Measurements from ENCODE around the gene RHBDL3. TPM values are rescaled to one million over a fixed set of nuclear protein-coding genes. Genes with fewer than 3 reads are reported as not detected.
A peak's percentile ranks its signal among the peaks of the same experiment; 100 is the strongest.
"Not testable (repeated sequence)": the region's sequence is repeated elsewhere in the genome, so short reads cannot be mapped to it uniquely, and the experiment has no call there.

RHBDL3 gene
- polyA plus RNA-seq, 4 donors = 1.5 to 1.8 (median 1.5) TPM

DNA sequence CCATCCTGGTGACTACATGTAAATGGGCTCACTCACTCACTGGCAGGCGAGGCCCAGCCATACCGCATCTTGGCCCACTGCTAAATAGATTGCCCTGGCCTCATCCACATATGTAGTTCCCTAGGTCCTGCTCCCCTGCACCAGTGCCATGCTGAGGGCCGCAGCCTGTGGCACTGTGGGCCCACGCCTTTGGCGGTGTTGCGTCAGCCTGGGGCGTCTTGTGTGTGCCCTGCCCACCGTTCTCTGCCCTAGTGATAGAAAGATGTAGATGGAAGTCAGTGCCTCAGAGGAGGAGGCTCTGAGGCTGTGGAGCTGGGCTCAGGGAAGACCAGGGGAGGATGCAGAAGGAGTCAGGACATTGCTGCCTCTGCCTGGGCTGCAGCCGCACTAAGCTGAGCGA, 57.4 kb downstream of the RHBDL3 start:
- no peak for DNase-seq (ENCODE audit: low read depth in 4 of 4, low spot score in 3 of 4)

DNA sequence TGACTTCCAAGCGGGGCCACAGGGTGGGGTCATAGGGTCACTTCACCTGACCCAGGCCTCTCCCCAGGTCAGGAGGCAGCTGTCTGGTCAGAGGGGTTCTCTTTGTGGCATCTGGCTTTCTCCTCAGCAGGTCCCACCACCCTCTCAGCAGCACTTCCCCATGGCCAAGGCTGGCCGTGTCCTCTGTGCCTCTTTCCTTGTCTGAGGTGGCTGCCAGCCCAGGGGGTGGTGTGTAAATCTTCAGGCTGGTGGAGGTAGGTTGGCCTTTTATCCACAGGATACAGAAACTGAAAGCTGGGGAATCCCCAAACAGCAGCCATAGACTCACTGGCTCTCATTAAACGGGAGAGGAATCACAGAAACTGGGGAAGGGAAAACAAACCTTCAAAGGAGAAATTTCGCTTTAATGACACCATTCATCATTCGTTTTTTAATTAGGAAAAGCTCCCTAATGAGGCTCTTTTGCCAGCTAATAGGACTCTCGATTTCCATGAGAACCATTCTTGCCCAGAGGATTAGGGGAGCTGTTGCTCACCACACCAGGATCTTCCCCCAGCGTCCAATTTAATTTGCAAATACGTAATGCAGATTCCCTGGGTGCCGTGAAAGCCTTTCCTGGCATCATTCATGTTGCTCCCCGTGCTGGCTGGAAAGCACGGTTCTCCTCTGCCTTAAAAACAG, 58.3 kb downstream of the RHBDL3 start:
- no peak for DNase-seq (ENCODE audit: low read depth in 4 of 4, low spot score in 3 of 4)

DNA sequence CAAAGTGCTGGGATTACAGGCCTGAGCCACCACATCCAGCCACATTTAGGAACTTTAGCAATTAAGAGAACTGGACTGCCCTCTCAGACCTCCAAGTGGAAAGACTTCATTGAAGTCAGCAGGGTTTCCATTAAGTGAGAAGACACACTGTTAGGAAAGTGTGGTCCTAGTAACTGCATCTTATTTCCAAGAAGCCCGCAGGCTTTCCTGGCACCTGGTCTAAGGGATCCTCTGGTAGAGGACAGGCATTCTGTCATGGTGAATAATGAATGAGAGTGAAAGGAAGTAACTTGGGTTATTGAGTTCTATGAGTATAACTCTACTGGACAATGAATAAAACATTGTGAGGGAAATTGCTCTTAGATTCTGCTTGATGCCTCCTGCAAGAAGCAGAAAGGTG, 62.3 kb downstream of the RHBDL3 start:
- DNase-seq (ENCODE audit: low read depth in 4 of 4, low spot score in 3 of 4) = no peak

DNA sequence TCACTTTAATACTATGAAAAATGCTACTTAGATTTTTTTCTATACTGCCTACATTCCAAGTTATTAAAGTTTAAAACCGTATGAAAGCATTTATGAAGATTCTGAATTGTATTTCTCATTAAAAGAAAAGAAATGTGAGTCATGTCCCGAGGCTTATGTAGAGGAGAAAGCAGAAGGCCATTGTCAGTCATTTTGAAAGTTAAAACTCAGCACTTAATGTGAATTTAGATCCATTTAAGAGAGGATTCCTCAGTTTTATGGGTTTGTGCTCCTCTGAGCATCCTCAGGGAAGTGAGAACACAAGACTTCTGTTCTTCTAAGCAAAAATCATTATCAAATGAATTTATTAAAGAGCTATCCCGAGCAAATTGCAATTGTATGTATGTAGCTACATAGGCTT, 64.5 kb downstream of the RHBDL3 start:
- DNase-seq (ENCODE audit: low read depth in 4 of 4, low spot score in 3 of 4) = no peak

DNA sequence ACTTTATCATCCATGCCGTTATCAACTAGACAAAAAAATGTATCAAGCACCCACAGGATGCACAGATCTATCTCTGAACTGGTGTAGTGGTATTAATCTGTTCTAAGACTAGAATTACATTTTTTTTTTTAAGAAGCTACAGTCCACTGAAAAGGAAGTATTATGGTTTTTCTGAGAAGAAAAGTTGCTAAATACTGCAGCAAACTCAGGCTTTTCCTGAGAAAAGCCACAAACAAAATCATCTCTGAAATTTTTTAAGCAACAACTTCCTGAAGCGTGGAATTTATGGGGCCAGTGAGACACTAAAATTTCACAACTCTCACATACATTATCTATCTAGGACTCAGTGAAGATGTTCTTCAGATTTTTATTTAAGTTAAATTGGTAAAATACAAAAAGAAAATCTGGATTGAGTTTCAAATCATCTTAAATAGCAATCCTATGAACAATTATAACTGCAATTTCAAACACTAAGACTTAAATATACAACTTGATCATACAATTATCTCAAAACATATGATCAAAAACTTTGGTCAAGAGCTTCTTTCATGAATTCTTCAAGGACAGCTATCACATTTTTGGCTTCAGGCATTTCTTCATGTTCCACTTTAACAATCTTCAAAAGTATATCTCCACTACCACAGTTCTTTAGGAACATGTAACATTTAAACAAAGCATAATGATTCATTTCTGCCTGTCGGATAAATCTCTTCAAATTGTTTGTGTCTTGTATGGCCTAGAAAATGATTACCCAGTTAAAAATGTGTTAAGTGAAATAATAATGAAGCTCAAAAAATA, 65.8 kb downstream of the RHBDL3 start:
- no peak for DNase-seq (ENCODE audit: low read depth in 4 of 4, low spot score in 3 of 4)

DNA sequence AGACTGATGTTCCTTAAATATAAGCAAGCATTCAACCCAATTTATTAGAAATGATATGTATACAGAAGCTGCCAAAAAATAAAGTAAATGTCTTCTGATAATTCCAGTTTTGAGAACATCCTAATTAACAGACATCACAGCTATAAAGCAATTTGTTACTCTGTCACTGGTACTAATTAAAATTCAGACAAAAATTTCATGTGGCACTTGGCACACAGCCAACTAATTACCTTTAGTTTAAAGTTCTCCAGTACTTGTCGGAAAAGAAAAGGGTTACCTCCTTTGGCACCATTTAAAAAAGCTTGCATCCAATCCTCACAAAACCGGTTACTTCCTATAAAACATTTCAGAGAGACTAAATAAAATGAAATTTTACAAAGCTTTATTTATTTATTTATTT, 67.6 kb downstream of the RHBDL3 start:
- DNase-seq (ENCODE audit: low read depth in 4 of 4, low spot score in 3 of 4) = no peak

DNA sequence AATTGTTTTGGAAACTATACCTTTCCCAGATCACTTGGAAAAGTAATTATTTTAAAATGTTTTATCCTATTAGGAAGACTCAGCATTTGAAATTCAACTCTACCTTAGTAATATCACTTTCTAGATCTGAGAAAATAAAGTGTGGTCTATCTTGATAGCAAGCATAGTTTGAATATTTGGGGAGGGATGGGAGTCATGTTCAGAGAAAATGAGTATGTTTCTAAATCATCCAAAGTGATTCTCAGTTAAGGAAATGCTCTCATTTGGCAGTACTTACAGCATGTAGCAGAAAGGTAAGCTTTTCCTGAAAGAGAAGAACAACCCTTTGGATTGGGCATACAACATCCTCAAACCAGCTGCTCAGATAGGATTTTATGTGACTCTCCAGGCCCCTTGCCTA, 69.4 kb downstream of the RHBDL3 start:
- no peak for DNase-seq (ENCODE audit: low read depth in 4 of 4, low spot score in 3 of 4)

DNA sequence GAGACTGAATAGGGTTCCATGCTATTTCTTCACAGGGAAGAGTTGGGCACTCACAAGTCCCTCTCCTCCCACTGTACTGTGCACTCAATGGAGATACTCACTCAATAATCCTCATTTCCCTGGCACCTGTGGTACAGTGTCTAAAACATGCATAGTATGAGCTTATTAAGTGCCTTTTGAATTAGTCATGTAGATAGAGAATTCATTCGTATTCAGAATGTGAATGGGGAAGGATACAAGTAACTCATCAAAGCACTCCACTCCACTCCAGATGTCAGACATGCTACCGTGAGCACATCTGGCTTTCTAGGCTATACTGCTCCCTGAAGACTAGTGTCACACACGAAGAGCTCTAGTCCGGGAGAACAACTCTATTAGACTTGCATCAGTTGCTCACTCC, 70.1 kb downstream of the RHBDL3 start:
- DNase-seq (ENCODE audit: low read depth in 4 of 4, low spot score in 3 of 4) = no peak

DNA sequence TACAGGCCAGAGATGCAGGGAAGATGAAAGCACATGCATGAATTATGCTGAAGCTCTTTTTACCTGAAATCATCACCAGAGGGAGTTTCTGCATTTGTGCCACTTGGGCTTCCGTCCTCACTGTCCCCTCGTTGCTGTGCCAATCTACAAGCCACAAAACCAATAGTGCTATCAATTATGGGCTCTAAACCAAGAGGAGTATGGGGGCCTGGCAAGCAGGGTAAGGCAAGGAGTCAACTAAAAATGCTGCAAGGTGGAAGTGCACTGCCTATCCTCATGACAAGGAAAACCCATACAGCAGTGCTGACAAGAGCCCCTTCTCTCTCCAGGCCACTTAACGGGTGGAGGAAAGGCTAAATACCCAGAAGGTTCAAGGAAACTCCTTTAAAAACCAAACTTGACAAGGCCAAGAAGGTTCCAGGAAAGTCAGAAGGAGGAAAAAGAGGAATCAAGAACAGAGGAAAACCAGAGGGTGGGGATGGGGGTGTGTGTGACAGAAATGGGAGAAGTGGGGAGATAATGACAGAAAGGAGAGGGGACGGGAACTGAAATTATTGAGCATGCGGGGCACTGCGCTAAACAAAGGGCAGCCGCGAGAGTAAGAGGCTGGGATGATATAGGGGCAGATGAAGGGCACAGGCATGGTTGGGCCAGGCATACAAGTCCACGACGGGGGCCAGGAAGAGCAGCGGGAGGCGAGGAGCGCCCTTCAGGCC, 75.7 kb downstream of the RHBDL3 start:
- no peak for DNase-seq (ENCODE audit: low read depth in 4 of 4, low spot score in 3 of 4)

DNA sequence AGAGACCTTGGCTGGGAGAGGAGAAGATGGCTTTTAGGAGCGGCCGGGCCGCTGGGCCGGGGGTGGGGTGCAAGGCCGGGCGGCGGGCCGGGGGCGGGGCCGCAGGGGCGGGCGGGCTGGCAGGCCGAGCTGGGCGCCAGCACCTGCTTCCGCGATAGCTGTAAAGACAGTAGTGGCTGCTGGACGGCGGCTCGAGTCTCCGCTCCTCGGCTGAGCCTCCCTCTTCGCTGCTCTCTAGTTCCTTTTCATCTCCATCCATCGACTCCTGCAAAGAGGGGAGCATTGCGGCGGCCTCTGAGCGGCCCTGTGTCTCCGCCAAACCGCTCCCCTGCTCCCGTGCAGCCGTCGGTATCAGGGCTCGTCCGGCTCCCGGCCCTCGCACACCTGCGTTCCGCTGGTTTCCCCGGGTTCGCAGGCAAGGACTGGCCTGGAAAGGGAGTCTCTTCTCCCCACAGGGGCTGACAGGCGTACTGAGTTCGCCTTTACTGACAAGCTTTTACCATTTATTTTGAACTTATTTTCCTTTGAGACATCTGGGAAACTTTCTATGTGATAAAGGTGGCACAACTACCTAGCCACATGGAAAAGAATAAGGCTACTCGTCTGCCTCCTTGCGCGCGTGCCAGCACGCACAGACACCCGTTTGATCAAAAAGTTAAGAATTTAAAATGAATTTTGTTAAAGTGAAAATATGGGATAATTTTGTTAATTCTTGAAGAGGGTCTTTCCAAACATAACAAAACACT, 76.4 kb downstream of the RHBDL3 start, which contains the start of gene C17orf75:
TSS of gene C17orf75 (minus strand) at position 317 of the 746 bp plus-strand sequence. CDS start at position 283, 34 bp downstream.
- DNase-seq (ENCODE audit: low read depth in 4 of 4, low spot score in 3 of 4) = peak in 3 of 4 donors; percentile 31 to 74 (median 63)

DNA sequence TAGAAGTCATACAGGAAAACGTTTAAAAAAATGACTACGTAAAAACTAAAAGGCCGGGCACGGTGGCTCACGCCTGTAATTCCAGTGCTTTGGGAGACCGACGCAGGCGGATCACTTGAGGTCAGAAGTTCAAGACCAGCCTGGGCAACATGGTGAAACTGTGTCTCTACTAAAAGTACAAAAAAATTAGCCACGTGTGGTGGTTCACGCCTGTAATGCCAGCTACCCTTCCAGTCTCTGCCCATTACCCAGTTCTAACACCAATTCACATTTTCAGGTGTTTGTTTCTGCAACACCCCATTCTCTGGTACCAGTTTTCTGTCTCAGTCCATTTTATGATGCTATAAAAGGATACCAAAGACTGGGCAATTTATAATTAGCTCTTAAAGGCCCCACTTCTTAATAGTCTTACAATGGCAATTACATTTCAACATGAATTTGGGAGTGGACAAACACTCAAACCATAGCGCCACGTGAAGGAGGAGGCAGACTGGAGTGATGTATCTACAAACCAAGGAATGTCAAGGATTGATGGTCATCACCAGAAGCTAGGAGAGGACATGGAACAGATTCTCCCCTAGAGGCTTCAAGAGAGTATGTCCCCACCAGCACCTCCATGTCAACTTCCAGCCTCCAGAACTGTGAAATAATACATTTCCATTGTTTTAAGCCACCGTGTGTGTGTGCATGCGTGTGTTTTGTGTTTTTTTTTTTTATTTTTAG, 77.1 kb downstream of the RHBDL3 start:
- no peak for DNase-seq (ENCODE audit: low read depth in 4 of 4, low spot score in 3 of 4)

DNA sequence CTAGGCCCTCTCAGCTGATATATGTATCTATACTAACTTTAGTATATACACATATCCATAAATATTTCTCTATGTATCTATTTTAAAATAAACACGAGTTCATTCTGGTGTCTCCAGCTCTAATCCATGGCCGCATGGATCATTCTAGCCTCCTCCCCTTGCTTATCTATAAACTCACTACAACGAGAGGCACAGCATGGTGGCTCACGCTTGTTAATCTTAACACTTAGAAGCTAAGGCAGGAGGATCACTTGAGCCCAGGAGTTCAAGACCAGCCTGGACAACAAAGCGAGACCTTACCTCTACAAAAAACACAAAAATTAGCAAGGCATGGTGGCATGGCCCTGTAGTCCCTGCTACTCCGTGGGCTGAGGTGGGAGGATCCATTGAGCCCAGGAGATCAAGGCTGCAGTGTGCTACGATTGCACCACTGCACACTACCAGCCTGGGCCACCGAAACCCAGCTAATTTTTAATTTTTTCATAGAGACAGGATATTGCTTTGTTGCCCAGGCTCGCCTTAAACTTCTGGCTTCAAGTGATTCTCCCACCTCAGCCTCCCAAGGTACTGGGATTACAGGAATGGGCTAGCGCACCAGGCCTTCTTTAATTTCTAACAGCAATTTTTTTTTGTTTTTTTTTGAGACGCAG, 80.4 kb downstream of the RHBDL3 start:
- DNase-seq (ENCODE audit: low read depth in 4 of 4, low spot score in 3 of 4) = no peak

DNA sequence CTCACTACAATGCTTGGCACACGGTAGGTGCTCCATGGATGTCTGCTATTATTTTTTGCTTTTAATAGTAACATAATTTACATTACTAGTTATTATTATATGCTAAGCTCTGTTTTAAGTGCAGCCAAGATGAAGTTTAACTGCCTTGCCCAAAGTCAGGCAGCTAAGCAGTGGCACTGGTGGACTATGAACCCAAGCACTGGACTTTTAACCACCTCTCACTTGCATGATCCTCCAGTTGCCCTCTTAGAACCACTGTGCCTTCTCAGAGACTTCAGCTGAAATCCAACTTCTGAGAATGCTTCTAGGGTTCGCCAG, 82.8 kb downstream of the RHBDL3 start:
- no peak for DNase-seq (ENCODE audit: low read depth in 4 of 4, low spot score in 3 of 4)

DNA sequence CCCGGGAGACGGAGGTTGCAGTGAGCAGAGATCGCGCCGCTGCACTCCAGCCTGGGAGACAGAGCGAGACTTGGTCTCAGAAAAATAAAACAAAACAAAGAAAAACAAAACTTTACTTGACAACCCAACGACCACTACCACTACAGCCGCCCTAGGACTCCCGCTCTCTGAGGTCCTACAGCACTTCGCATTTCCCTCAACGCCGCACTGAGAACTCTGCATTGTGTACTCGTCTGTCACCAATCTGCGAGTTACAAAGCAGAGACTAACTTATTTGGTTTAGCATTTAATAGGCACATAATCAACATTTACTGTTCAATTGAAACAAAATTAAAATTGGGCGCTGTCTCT, 83.8 kb downstream of the RHBDL3 start:
- peak in 1 of 4 donors; percentile 12 for DNase-seq (ENCODE audit: low read depth in 4 of 4, low spot score in 3 of 4)

DNA sequence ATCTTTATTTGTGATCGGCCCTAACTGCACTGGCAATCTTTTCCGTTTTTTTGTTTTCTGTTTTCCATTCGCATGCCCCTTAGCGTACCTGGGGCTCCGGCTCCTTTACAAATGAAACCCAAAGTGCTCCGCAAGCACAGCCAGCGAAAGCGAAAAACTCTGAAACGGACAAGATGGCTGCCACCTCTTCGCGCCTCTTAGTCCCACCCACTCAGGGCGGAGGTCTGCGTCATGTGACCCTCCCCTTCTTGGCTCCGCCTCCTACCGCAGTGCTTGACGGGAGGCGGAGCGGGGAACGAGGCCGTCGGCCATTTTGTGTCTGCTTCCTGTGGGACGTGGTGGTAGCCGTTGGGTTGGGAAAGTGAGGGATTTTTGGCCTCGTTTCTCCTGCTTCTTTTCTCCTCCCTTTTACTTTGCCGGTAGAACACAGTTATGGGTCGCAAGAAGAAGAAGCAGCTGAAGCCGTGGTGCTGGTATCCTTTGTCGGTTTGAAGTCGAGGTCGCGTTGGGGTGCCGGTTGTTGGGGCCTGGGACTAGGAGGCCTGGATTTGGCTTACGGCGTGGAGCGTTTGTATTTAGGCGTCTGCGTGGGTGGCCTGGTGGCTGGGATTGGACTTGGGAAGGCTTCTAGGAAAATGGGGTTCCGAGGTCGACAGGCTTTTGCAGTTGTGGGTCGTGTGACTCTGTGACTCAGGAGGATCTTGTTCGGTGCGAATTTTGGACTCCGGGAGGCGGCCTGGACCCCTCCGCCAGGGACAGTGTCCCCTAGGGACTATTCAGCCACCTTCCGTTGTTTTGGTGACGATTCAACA, 84.4 kb downstream of the RHBDL3 start, which contains the start of gene ZNF207:
TSS of gene ZNF207 (plus strand) at position 304 of the 812 bp plus-strand sequence. CDS start at position 433, 129 bp downstream.
- DNase-seq (ENCODE audit: low read depth in 4 of 4, low spot score in 3 of 4) = peak; percentile 94 to 95 (median 95)

DNA sequence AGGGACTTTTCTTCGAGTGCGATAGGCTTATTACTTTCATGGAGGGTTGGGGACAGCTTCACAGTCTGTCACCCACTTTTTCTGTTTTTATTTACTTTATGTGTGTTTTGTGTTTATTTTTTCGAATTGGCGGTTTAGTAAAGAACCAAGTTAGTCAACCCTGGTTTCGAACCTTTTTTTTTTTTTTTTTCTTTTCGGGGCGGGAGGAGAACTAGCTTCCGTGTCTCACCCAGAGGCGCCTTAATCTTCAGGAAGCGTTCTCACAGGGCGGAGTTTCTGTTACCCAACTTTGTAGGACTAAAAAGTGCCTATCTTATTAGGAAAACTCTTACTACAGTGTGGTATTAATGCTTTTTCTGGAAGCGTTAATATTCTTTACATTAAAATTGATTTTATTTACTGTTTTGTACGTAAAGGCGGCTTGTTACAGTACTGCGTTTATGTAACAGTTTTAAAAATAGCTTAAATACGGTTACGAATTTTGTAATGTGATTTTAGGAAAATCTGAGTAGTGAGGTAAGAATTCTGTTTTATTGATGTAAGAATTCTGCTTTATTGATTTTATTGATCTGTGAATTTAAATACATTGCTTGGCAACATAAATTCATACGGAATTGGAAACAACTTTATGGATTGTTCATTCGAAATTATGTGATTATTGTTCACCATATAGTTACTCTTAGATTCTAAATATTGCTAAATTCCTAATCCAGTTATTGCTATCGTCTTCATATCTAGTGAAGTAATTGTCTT, 85.2 kb downstream of the RHBDL3 start:
- DNase-seq (ENCODE audit: low read depth in 4 of 4, low spot score in 3 of 4) = peak in 2 of 4 donors; percentile 35 to 49

DNA sequence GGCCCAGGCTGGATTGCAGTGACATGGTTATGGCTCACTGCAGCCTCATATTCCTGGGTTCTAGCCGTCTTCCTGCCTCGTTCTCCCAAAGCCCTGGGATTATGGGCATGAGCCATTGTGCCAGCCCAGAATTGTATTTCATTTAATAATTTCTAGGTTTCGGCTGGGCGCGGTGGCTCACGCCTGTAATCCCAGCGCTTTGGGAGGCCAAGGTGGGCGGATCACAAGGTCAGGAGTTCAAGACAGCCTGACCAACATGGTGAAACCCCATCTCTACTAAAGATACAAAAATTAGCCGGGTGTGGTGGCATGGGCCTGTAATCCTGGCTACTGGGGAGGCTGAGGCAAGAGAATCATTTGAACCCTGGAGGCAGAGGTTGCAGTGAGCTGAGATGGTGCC, 87.1 kb downstream of the RHBDL3 start:
- DNase-seq (ENCODE audit: low read depth in 4 of 4, low spot score in 3 of 4) = not testable (repeated sequence)
